Midbrain (tissue), 1 donor: ENCODE measurements around the gene CDKN2D.
A peak's percentile ranks its signal among the peaks of the same experiment; 100 is the strongest.

ENCODE experiments used
- DNase-seq: peaks from one replicate; lab custom pipeline; 2025; lab: John Stamatoyannopoulos, UW

Gene CDKN2D

GRCh38 chr19:10520652-10521318 is 48.0 kb downstream of the CDKN2D start:
- DNase-seq, result no peak

- no peak for DNase-seq
These were observed 49.4 kb downstream of the CDKN2D start for GRCh38 chr19:10519421-10519820.

DNA sequence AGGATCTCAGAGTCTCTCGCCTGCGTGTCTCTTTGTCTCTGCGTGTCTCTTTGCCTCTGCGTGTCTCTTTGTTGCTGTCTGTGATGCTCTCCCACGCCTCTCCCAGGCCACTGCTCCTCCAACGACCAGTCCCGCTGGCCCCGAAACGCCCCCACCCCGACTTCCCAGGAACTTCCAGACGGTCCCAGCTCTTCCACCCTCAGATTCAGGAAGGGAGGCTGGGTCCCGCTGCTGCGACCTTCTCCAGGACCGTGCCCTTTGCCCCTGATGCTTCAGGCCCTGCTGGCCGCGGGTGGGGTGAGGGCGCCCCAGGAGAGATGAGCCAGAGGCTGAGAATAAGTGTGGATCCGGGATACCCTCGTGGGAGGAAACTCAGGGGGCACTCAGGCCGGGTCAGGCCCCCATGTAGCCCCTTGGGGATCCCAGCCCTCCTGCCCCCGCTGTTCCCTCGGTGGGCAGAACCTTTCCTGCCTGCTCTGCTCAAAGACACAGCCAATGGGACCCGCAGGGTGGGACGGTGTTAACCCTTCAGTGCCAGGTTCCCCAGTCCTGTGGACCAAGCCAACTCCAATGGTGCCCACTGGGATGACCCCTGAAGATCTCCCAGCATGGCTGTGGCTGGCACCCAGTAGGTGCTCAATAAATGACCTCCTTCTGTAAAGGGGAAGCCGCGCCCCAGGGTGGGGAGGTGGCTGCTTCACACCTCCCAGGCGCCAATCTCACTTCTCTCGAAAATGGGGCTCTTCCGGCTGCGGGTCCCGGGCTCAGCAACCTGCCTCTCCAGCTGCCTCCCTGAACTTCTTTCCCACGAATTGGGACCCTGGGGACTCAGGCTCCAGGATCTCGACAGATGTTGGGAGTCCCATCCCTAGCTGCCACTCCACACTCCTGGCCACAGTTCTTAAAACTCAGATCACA is 50.1 kb downstream of the CDKN2D start:
- peak; percentile 64 for DNase-seq

DNA sequence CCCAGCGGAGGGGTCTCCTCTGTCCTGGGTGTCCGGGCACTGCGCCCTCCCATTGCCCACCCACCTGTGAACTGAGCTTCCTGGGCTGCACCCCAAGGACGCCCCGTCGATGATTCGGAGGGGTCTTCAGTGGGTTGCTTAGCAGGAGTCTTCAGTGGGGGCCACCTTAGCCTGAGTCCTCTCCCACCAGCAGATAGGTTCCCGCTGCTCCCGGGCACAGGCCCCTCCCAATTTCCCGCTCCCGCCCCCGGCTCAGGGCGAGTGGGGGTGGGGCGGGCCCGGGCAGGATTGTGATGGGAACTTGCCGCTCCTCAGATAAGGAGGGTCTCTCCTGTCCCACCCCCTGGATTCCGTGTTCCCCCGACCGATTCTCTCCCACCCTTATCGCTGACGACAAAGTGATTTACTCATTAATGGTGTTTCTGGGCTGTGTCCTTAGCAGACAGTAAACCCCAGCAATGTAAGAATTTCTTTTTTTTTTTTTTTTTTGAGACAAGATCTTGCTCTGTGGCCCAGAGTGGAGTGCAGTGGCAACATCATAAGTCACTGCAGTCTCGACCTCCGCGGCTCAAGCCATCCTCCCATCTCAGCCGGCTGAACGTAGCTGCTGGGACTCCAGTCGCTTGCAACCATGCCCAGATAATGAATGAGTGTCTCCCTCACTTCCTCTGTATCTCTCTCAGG is 50.9 kb downstream of the CDKN2D start:
- peak; percentile 62 for DNase-seq

GRCh38 chr19:10517361-10517759 is 51.4 kb downstream of the CDKN2D start, which contains the start of gene S1PR5:
TSS of gene S1PR5 (minus strand) at chr19:10517447. CDS start at chr19:10515011, 2,436 bp downstream.
- DNase-seq, result peak; percentile 87

DNA sequence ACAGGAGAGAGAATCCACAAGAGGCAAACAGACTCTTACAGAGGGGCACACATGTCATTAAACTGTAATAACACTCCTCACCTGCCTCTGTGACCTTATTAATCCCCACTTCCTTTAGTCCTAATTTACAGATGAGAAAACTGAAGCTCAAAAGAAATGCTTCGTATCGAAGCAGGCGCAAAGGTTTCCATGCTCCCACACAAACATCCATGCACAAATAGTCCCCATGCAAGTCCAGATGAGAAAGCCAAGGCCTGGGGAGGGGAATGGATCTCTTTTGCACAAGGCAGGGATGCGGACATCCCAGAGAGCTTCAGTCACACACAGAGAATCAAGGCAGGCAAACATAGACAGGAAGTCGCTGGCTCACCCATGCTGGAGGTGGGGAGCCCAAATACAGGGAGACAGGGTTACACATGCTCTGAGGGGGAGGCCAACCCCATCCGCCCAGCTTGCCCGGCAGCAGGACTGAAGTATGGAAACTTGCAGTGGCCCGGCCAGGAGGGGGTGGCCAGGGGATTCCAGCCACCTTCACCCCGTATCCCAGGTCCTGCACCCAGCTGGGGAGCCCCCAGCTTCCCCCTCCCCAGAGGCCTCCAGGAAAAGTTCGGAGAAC is 52.0 kb downstream of the CDKN2D start:
- peak; percentile 32 for DNase-seq
